Measurements from ENCODE around the gene C6orf89.

Gene C6orf89

DNA sequence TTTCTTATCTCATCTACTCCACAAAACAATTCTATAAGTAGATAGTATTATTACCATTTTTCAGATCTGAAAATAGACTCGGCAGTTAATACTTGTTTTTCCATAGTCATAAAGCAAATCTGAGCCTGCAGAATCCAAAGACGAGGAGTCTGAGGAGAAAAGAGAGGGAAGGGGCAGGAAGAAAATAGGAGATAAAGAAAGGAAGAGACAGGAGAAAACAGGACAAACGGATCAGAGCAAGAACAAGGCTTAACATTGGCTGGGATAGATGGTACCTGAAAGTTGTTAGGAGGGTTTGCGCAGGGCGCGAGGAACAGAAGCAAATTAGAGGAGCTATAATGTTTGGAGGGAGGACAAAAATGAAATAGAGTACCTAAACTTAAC lies 10.5 kb upstream of the C6orf89 start:
- H3K4me1 ChIP-seq (ENCODE audit: insufficient read depth, low read length, poor library complexity, severe bottlenecking): peaks cover 40% of the 10 kb centered on the region
- peak overlapping the region; percentile 88 for H3K4me3 ChIP-seq (ENCODE audit: low read length, poor library complexity, severe bottlenecking)
- peak overlapping the region; percentile 99 for H2AFZ ChIP-seq (ENCODE audit: low read length)
- H3K9ac ChIP-seq (ENCODE audit: low read depth, low read length, poor library complexity, severe bottlenecking): peak overlapping the region; percentile 85
- no peaks in the 10 kb centered on the region for H3K9me3 ChIP-seq (ENCODE audit: insufficient read depth, low read depth, low read length)
- H3F3A ChIP-seq (ENCODE audit: low read depth): no peaks in the 10 kb centered on the region
- H3K27me3 ChIP-seq (ENCODE audit: insufficient read depth, low read length, poor library complexity, severe bottlenecking): no peaks in the 10 kb centered on the region
- no peaks in the 10 kb centered on the region for H4K20me1 ChIP-seq (ENCODE audit: insufficient read depth, low read length, poor library complexity, severe bottlenecking)
- H3K4me2 ChIP-seq (ENCODE audit: low read depth, low read length, poor library complexity, severe bottlenecking): peak overlapping the region; percentile 89
- peaks cover 39% of the 10 kb centered on the region for H3K79me2 ChIP-seq (ENCODE audit: insufficient read depth, low read length)
- no peak for TF ChIP-seq EZH2phosphoT487 (IDR thresholded peaks at IDR 0.05; ENCODE audit: borderline replicate concordance)
- TF ChIP-seq, protein P1, sequence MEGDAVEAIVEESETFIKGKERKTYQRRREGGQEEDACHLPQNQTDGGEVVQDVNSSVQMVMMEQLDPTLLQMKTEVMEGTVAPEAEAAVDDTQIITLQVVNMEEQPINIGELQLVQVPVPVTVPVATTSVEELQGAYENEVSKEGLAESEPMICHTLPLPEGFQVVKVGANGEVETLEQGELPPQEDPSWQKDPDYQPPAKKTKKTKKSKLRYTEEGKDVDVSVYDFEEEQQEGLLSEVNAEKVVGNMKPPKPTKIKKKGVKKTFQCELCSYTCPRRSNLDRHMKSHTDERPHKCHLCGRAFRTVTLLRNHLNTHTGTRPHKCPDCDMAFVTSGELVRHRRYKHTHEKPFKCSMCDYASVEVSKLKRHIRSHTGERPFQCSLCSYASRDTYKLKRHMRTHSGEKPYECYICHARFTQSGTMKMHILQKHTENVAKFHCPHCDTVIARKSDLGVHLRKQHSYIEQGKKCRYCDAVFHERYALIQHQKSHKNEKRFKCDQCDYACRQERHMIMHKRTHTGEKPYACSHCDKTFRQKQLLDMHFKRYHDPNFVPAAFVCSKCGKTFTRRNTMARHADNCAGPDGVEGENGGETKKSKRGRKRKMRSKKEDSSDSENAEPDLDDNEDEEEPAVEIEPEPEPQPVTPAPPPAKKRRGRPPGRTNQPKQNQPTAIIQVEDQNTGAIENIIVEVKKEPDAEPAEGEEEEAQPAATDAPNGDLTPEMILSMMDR (conservative IDR thresholded peaks at IDR 0.05; ENCODE audit: low read length): no peak
- no peaks in the 10 kb centered on the region for H3K9me2 ChIP-seq (replicated peaks; ENCODE audit: low read depth, low read length)
- no peaks in the 10 kb centered on the region for H3K36me3 ChIP-seq (ENCODE audit: insufficient read depth, low read length)

DNA sequence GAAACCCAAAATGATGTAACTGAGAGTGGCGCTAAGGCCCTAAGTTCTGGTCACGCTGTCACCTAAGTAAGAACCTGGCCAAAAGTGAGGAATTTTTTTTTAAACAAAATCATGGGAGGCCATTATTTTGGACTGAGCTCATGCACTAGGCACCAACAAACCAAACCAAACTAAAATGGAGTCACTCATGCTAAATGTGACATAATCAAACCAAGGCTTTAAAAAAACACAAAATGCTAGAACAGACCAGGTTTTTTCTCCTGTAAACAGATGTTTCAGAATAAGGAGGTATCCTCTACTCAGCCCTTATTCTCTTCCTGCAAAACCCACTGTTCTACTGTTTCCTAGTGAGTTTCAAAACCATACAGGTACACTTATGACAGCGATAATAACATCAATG lies 1.1 kb upstream of the C6orf89 start:
- Histone ChIP-seq H3K9ac (ENCODE audit: low read depth, low read length, poor library complexity, severe bottlenecking) (no peak overlapping the region), H3K9me3 (ENCODE audit: insufficient read depth, low read depth, low read length) (no peaks in the 10 kb centered on the region), H3K4me3 (ENCODE audit: low read length, poor library complexity, severe bottlenecking) (no peak overlapping the region), H3K27me3 (ENCODE audit: insufficient read depth, low read length, poor library complexity, severe bottlenecking) (no peaks in the 10 kb centered on the region), H3K79me2 (ENCODE audit: insufficient read depth, low read length) (peaks cover 35% of the 10 kb centered on the region), H3K9me2 (replicated peaks; ENCODE audit: low read depth, low read length) (no peaks in the 10 kb centered on the region), H2AFZ (ENCODE audit: low read length) (no peak overlapping the region), H3F3A (ENCODE audit: low read depth) (0 out of 2 replicates have a peak, but pooled peaks cover 3% of the 10 kb centered on the region), H3K4me1 (ENCODE audit: insufficient read depth, low read length, poor library complexity, severe bottlenecking) (peaks cover 44% of the 10 kb centered on the region), H3K36me3 (ENCODE audit: insufficient read depth, low read length) (no peaks in the 10 kb centered on the region), H4K20me1 (ENCODE audit: insufficient read depth, low read length, poor library complexity, severe bottlenecking) (no peaks in the 10 kb centered on the region), H3K4me2 (ENCODE audit: low read depth, low read length, poor library complexity, severe bottlenecking) (no peak overlapping the region)
- TF ChIP-seq, protein P1 (conservative IDR thresholded peaks at IDR 0.05; ENCODE audit: low read length): no peak
- TF ChIP-seq EZH2phosphoT487 (IDR thresholded peaks at IDR 0.05; ENCODE audit: borderline replicate concordance): no peak

DNA sequence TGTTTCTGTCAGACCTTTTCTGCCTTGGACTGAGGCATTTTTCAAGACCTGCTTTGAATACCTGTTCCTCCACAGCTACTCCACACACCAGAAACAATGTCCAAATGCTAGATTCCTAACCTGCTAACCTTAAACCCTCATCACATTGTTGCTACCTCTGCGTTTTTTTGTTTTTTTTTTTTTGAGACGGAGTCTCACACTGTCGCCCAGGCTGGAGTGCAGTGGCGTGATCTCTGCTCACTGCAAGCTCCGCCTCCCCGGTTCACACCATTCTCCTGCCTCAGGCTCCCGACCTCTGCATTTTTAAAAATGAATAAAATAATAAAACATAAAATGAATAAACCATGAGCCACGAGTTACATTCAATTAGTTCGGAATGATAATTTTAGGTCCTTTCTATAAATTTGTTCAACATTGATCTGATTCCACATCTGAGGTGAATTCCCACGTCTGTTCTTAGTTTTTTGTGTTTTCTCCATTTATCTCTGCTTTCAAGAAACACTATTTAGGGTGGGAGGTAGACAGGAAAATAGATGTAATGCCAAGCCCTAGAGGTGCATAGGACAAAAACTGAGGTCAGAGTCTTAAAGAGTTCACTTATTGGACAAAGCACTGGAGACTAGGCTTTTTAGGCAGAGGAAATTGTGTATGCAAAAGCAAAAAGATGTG lies 1.3 kb downstream of the C6orf89 start:
- Histone ChIP-seq H3K9me3 (ENCODE audit: insufficient read depth, low read depth, low read length) (no peaks in the 10 kb centered on the region), H3K79me2 (ENCODE audit: insufficient read depth, low read length) (peaks cover 47% of the 10 kb centered on the region), H3K9ac (ENCODE audit: low read depth, low read length, poor library complexity, severe bottlenecking) (peak overlapping the region; percentile 88), H3K27me3 (ENCODE audit: insufficient read depth, low read length, poor library complexity, severe bottlenecking) (no peaks in the 10 kb centered on the region), H3F3A (ENCODE audit: low read depth) (0 out of 2 replicates have a peak, but pooled peaks cover 3% of the 10 kb centered on the region), H3K4me1 (ENCODE audit: insufficient read depth, low read length, poor library complexity, severe bottlenecking) (peaks cover 47% of the 10 kb centered on the region), H3K36me3 (ENCODE audit: insufficient read depth, low read length) (no peaks in the 10 kb centered on the region), H3K4me2 (ENCODE audit: low read depth, low read length, poor library complexity, severe bottlenecking) (peak overlapping the region; percentile 98), H3K4me3 (ENCODE audit: low read length, poor library complexity, severe bottlenecking) (peak overlapping the region; percentile 94), H2AFZ (ENCODE audit: low read length) (no peak overlapping the region), H4K20me1 (ENCODE audit: insufficient read depth, low read length, poor library complexity, severe bottlenecking) (no peaks in the 10 kb centered on the region), H3K9me2 (replicated peaks; ENCODE audit: low read depth, low read length) (no peaks in the 10 kb centered on the region)
- no peak for TF ChIP-seq EZH2phosphoT487 (IDR thresholded peaks at IDR 0.05; ENCODE audit: borderline replicate concordance)
- TF ChIP-seq, protein P1 (conservative IDR thresholded peaks at IDR 0.05; ENCODE audit: low read length): no peak

Data from Loucy (cell line).